NK-92 treated with Interleukin-12 subunit alpha and Interleukin-12 subunit beta, amount 100 ng/mL, for 24 hours (cell line): ENCODE results near the gene CHKA.

Source experiments
- DNase-seq: peaks from one replicate; lab custom pipeline; 2025; lab: John Stamatoyannopoulos, UW

The CHKA gene

DNA sequence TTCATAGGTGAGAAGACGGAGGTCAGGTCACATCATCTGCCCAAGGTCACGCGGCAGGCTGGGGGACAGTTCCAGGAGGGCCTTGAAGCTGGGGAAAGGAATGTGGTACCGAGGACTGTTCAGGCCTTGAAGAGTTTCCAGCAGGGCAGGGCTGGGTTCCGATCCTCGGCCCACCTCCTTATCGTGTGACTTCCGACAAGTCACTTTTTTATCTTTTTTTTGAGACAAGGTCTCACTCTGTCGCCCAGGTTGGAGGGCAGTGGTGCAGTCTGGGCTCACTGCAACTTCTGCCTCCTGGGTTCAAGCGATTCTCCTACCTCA, 90.1 kb downstream of the CHKA start:
- DNase-seq: no peak

GRCh38 chr11:68030318-68031143, 90.7 kb downstream of the CHKA start, which contains the start of gene NDUFS8:
TSS of gene NDUFS8 (plus strand) at chr11:68030681. CDS start at chr11:68032152, 1,471 bp downstream.
- peak; percentile 95 for DNase-seq

GRCh38 chr11:68028802-68029545, 92.2 kb downstream of the CHKA start:
- no peak for DNase-seq

DNA sequence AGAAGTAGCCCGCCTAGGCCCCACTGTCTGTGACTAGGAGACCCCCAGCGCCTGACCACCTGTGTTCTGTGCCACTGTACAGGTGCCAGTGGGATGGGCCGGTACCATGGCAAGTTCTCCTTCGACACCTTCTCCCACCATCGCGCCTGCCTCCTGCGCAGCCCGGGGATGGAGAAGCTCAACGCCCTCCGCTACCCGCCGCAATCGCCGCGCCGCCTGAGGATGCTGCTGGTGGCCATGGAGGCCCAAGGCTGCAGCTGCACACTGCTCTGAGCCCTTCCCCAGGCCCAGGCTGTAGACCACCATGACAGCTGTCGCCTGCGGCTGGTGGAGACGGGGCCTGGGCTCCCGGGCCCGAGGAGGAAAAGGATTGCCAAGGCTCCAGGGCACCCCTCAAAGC, 93.5 kb downstream of the CHKA start:
- no peak for DNase-seq

- DNase-seq: peak; percentile 59
Measured at GRCh38 chr11:68026391-68027105, 94.6 kb downstream of the CHKA start.

- no peak for DNase-seq
Measured at GRCh38 chr11:68025047-68025446, 96.1 kb downstream of the CHKA start.

GRCh38 chr11:68024508-68024907, 96.7 kb downstream of the CHKA start:
- DNase-seq: no peak

DNA sequence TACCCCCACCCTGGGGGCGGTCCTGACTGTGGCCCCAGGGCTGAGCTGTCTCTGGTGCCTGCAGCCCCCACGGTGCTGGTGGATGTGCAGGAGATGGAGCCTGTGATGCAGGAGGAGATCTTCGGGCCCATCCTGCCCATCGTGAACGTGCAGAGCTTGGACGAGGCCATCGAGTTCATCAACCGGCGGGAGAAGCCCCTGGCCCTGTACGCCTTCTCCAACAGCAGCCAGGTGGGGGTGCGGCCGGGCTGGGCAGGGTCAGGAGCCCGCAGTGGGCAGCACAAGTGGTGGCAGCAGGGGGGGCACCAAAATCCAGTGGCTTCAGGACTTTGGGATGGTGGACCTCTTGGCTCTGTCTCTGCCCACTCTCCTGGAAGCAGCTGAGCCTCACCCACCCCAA, 98.7 kb downstream of the CHKA start:
- no peak for DNase-seq

DNA sequence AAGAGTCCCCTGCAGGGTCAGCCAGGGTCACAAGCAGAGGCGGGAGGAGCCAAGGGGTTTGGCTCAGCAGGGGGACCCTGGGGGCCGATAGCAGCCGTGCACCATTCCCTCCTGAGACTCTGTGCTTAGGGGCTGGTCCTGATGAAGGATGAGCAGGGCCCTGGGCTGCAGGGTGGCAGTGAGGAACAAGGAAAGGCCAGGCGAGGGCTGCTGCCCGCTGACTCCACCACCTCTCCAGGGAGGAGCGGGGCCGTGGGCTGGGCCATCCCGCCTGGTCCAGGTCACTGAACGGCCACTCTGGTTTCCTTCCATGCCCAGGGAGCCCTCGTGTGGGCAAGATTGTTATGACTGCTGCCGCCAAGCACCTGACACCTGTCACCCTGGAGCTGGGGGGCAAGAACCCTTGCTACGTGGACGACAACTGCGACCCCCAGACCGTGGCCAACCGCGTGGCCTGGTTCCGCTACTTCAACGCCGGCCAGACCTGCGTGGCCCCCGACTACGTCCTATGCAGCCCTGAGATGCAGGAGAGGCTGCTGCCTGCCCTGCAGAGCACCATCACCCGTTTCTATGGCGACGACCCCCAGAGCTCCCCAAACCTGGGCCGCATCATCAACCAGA, 99.9 kb downstream of the CHKA start:
- no peak for DNase-seq

GRCh38 chr11:68020575-68020974, 100.6 kb downstream of the CHKA start:
- DNase-seq: no peak

GRCh38 chr11:68019486-68019885, 101.7 kb downstream of the CHKA start:
- DNase-seq: no peak

GRCh38 chr11:68018730-68019190, 102.4 kb downstream of the CHKA start:
- no peak for DNase-seq

DNA sequence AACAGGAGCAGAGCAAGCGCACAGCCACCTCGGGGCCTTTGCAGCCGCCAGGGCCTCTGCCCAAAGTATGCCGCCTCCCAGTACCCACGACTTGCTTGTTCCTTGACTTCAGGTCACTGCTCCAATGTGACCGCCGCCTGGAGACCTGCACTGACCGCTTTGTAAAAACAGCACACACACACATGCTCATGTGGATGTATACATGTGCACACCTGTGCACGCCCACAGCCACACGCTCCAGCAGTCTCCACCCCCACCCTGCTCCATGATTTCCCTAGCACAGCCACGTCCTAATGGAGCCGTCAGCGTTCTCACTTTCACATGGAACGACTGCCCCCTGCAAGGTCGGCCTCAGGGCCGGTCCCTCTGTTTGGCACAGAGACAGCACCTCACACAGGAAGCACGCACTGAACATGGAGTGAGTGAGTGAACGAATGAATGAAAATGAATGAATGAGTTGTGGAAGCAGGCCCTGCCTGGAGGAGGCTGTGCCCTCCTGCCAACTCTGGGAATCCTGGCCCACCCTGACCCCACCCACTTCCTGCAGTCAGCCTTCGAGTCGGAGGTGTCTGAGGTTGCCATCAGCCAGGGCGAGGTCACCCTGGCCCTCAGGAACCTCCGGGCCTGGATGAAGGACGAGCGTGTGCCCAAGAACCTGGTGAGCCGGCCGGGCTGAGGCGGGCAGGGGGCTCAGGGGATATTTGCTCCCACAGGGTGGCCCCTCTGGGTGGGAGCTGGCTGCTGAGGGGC, 103.0 kb downstream of the CHKA start:
- DNase-seq: no peak

- DNase-seq: no peak
Measured at GRCh38 chr11:68016904-68017817, 104.0 kb downstream of the CHKA start.

DNA sequence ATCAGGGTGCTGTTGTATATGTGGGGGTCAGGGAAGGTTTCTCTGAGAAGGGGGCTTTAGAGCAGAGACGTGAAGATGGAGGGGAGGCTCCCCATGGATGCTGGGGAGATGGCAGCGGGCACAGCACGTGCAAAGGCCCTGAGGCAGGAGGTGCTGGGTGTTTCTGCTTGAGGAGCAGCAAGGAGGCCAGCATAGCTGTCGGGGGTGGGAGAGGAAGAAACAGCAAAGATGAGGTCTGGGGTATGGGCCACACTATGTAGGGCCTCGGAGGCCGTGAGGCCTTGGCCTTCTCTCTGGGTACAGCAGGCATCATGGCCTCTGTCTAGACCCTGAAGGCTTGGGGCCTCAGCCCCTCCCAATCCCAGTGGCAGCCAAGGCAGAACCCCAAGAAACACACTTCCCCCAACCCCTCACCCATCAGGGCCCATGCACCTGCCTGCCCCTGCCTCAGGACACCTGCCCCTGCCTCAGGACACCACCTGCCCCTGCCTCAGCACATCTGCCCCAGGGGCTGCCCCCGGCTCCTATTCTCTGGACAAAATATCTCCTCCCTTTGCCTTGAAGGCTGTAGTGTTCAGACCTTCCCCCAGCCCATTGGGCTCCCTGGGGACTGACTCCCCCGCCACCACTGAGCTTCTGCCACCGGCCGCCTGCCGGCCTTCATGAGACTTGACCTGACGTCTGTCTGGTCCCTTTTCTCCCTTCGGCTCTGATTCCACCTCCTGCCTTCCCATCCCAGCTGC, 104.9 kb downstream of the CHKA start:
- DNase-seq: no peak

DNA sequence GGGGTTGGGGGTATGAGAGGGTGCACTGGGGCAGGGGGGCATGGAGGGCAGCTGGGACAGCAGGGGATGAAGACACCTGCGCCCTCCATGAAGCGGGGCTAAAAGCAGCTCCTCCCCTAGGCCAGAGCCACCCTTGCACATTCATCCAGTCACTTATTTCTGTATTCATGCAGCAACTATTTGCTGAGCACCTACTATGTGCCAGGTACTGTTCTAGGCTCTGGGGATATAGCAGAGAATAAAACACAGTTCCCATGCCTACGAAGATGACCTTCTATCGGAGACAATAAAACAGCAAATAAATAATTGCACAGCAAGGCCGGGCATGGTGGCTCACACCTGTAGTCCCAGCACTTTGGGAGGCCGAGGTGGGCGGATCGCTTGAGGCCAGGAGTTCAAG, 105.7 kb downstream of the CHKA start:
- DNase-seq: no peak

- DNase-seq: no peak
Measured at GRCh38 chr11:68014947-68015447, 106.2 kb downstream of the CHKA start.

GRCh38 chr11:68014157-68014946, 106.8 kb downstream of the CHKA start:
- DNase-seq: no peak
